Measurements from ENCODE around the gene FDXR.
A peak's percentile ranks its signal among the peaks of the same experiment; 100 is the strongest.

Gene FDXR

GRCh38 chr17:74883241-74883745 is 10.5 kb upstream of the FDXR start:
- TF ChIP-seq Cebpa-rat (IDR thresholded peaks at IDR 0.05): no peak
- Histone ChIP-seq H3K9ac (no peak overlapping the region), H3K9me3 (no peaks in the 10 kb centered on the region), H3K36me3 (no peaks in the 10 kb centered on the region), H3K27ac (no peak overlapping the region), H3K4me2 (no peak overlapping the region), H3K27me3 (no peaks in the 10 kb centered on the region), H3K4me1 (peaks cover 9% of the 10 kb centered on the region), H3K4me3 (no peak overlapping the region), H4K20me1 (no peaks in the 10 kb centered on the region)

- peaks cover 15% of the 10 kb centered on the region for H3K4me1 ChIP-seq
- H3K9ac ChIP-seq: no peak overlapping the region
- H3K36me3 ChIP-seq: no peaks in the 10 kb centered on the region
- H3K4me3 ChIP-seq: no peak overlapping the region
- no peaks in the 10 kb centered on the region for H3K9me3 ChIP-seq
- H4K20me1 ChIP-seq: no peaks in the 10 kb centered on the region
- H3K27ac ChIP-seq: no peak overlapping the region
- H3K4me2 ChIP-seq: no peak overlapping the region
- H3K27me3 ChIP-seq: no peaks in the 10 kb centered on the region
- TF ChIP-seq Cebpa-rat (IDR thresholded peaks at IDR 0.05): no peak
These were observed 9.9 kb upstream of the FDXR start for GRCh38 chr17:74882517-74883240.

GRCh38 chr17:74881073-74881472 is 8.3 kb upstream of the FDXR start:
- no peak for TF ChIP-seq Cebpa-rat (IDR thresholded peaks at IDR 0.05)
- Histone ChIP-seq H3K4me1 (peaks cover 20% of the 10 kb centered on the region), H3K36me3 (no peaks in the 10 kb centered on the region), H3K27me3 (no peaks in the 10 kb centered on the region), H3K4me3 (no peak overlapping the region), H3K27ac (no peak overlapping the region), H3K9ac (no peak overlapping the region), H4K20me1 (no peaks in the 10 kb centered on the region), H3K9me3 (no peaks in the 10 kb centered on the region), H3K4me2 (no peak overlapping the region)

- H3K27me3 ChIP-seq: no peaks in the 10 kb centered on the region
- no peaks in the 10 kb centered on the region for H3K9me3 ChIP-seq
- H3K4me1 ChIP-seq: peaks cover 22% of the 10 kb centered on the region
- TF ChIP-seq Cebpa-rat (IDR thresholded peaks at IDR 0.05): no peak
- no peak overlapping the region for H3K4me2 ChIP-seq
- H3K9ac ChIP-seq: no peak overlapping the region
- no peak overlapping the region for H3K4me3 ChIP-seq
- no peak overlapping the region for H3K27ac ChIP-seq
- no peaks in the 10 kb centered on the region for H3K36me3 ChIP-seq
- no peaks in the 10 kb centered on the region for H4K20me1 ChIP-seq
These were observed 6.5 kb upstream of the FDXR start for GRCh38 chr17:74879308-74879707.

- H4K20me1 ChIP-seq: no peaks in the 10 kb centered on the region
- H3K4me1 ChIP-seq: peaks cover 28% of the 10 kb centered on the region
- H3K27ac ChIP-seq: no peak overlapping the region
- H3K4me3 ChIP-seq: no peak overlapping the region
- no peak overlapping the region for H3K4me2 ChIP-seq
- no peaks in the 10 kb centered on the region for H3K9me3 ChIP-seq
- no peak overlapping the region for H3K9ac ChIP-seq
- no peaks in the 10 kb centered on the region for H3K27me3 ChIP-seq
- no peaks in the 10 kb centered on the region for H3K36me3 ChIP-seq
- no peak for TF ChIP-seq Cebpa-rat (IDR thresholded peaks at IDR 0.05)
These were observed 5.9 kb upstream of the FDXR start for GRCh38 chr17:74878658-74879057.

GRCh38 chr17:74877592-74878548 is 5.1 kb upstream of the FDXR start:
- no peak overlapping the region for H3K4me3 ChIP-seq
- no peaks in the 10 kb centered on the region for H3K9me3 ChIP-seq
- H3K36me3 ChIP-seq: no peaks in the 10 kb centered on the region
- H3K27ac ChIP-seq: peak overlapping the region; percentile 44
- H3K27me3 ChIP-seq: no peaks in the 10 kb centered on the region
- H3K4me2 ChIP-seq: peak overlapping the region; percentile 79
- H3K4me1 ChIP-seq: peaks cover 21% of the 10 kb centered on the region
- no peak for TF ChIP-seq Cebpa-rat (IDR thresholded peaks at IDR 0.05)
- no peaks in the 10 kb centered on the region for H4K20me1 ChIP-seq
- H3K9ac ChIP-seq: 0 out of 2 replicates have a peak overlapping the region, but pooled peaks have one; percentile 53

- H3K36me3 ChIP-seq: no peaks in the 10 kb centered on the region
- H3K4me1 ChIP-seq: peaks cover 37% of the 10 kb centered on the region
- H3K27me3 ChIP-seq: no peaks in the 10 kb centered on the region
- no peak overlapping the region for H3K9ac ChIP-seq
- H3K27ac ChIP-seq: no peak overlapping the region
- no peak overlapping the region for H3K4me2 ChIP-seq
- H3K4me3 ChIP-seq: no peak overlapping the region
- no peak for TF ChIP-seq Cebpa-rat (IDR thresholded peaks at IDR 0.05)
- H4K20me1 ChIP-seq: no peaks in the 10 kb centered on the region
- no peaks in the 10 kb centered on the region for H3K9me3 ChIP-seq
These were observed 3.3 kb upstream of the FDXR start for GRCh38 chr17:74875977-74876593.

- H3K27ac ChIP-seq: no peak overlapping the region
- peaks cover 41% of the 10 kb centered on the region for H3K4me1 ChIP-seq
- H3K4me3 ChIP-seq: no peak overlapping the region
- H3K4me2 ChIP-seq: no peak overlapping the region
- TF ChIP-seq Cebpa-rat (IDR thresholded peaks at IDR 0.05): no peak
- no peaks in the 10 kb centered on the region for H3K36me3 ChIP-seq
- H3K9me3 ChIP-seq: no peaks in the 10 kb centered on the region
- no peaks in the 10 kb centered on the region for H3K27me3 ChIP-seq
- no peaks in the 10 kb centered on the region for H4K20me1 ChIP-seq
- no peak overlapping the region for H3K9ac ChIP-seq
These were observed 2.6 kb upstream of the FDXR start for GRCh38 chr17:74875155-74875976.

GRCh38 chr17:74874615-74875037 is 1.8 kb upstream of the FDXR start:
- H3K9me3 ChIP-seq: no peaks in the 10 kb centered on the region
- H3K4me1 ChIP-seq: peaks cover 43% of the 10 kb centered on the region
- no peaks in the 10 kb centered on the region for H4K20me1 ChIP-seq
- H3K36me3 ChIP-seq: peaks cover 3% of the 10 kb centered on the region; the same call in 1 of the 2 replicates
- no peak for TF ChIP-seq Cebpa-rat (IDR thresholded peaks at IDR 0.05)
- H3K9ac ChIP-seq: no peak overlapping the region
- H3K27ac ChIP-seq: no peak overlapping the region
- H3K27me3 ChIP-seq: no peaks in the 10 kb centered on the region
- H3K4me2 ChIP-seq: peak overlapping the region; percentile 87; the same call in 1 of the 2 replicates
- H3K4me3 ChIP-seq: no peak overlapping the region
